Measurements from ENCODE around the gene COLQ. TPM values are rescaled to one million over a fixed set of nuclear protein-coding genes. Genes with fewer than 3 reads are reported as not detected.

The COLQ gene
- total RNA-seq, result 10 to 100 TPM in 1 of 4 donors, 1 to 10 TPM in 3; 2.6 to 21.3 (median 4.0) TPM

- Histone ChIP-seq H3K36me3 (no peaks in the 10 kb centered on the region), H3K27ac (no peak within 1 kb of the TSS), H3K9me3 (no peaks in the 10 kb centered on the region), H3K27me3 (no peaks in the 10 kb centered on the region), H3K4me1 (no peaks in the 10 kb centered on the region), H3K4me3 (no peak within 1 kb of the TSS)
- no peak for TF ChIP-seq POLR2A (IDR thresholded peaks at IDR 0.05)
- no peak for TF ChIP-seq CTCF (IDR thresholded peaks at IDR 0.05)
- intact Hi-C loops (cut with DNase I; ENCODE audit: low total_unique reads), result no loop called here
- no peak for DNase-seq
Observed at GRCh38 chr3:15521573-15521965, at the start of gene COLQ. COLQ (minus strand) TSS chr3:15521706; CDS start chr3:15521625, 81 bp downstream.

GRCh38 chr3:15563190-15563589, 41.7 kb upstream of the COLQ start:
- Histone ChIP-seq H3K4me1 (no peaks in the 10 kb centered on the region), H3K9me3 (no peaks in the 10 kb centered on the region), H3K27me3 (no peaks in the 10 kb centered on the region), H3K27ac (no peak overlapping the region), H3K36me3 (no peaks in the 10 kb centered on the region), H3K4me3 (no peak overlapping the region)
- no peak for DNase-seq
- intact Hi-C loops (cut with DNase I; ENCODE audit: low total_unique reads), result no loop called here
- TF ChIP-seq CTCF (IDR thresholded peaks at IDR 0.05), result no peak
- TF ChIP-seq POLR2A (IDR thresholded peaks at IDR 0.05), result no peak

GRCh38 chr3:15562560-15562959, 41.1 kb upstream of the COLQ start:
- no peaks in the 10 kb centered on the region for H3K9me3 ChIP-seq
- H3K27ac ChIP-seq, result no peak overlapping the region
- no peaks in the 10 kb centered on the region for H3K4me1 ChIP-seq
- no peaks in the 10 kb centered on the region for H3K36me3 ChIP-seq
- no peak for TF ChIP-seq CTCF (IDR thresholded peaks at IDR 0.05)
- no peak for TF ChIP-seq POLR2A (IDR thresholded peaks at IDR 0.05)
- intact Hi-C loops (cut with DNase I; ENCODE audit: low total_unique reads), result no loop called here
- no peak for DNase-seq
- H3K27me3 ChIP-seq, result no peaks in the 10 kb centered on the region
- no peak overlapping the region for H3K4me3 ChIP-seq

- H3K27ac ChIP-seq, result no peak overlapping the region
- DNase-seq, result no peak
- intact Hi-C loops (cut with DNase I; ENCODE audit: low total_unique reads), result no loop called here
Observed at GRCh38 chr3:15558581-15558980, 37.1 kb upstream of the COLQ start.

GRCh38 chr3:15557511-15557946, 36.0 kb upstream of the COLQ start:
- no peaks in the 10 kb centered on the region for H3K36me3 ChIP-seq
- no peaks in the 10 kb centered on the region for H3K4me1 ChIP-seq
- intact Hi-C loops (cut with DNase I; ENCODE audit: low total_unique reads), result no loop called here
- TF ChIP-seq POLR2A (IDR thresholded peaks at IDR 0.05), result no peak
- peak; percentile 45 to 49 (median 48) for TF ChIP-seq CTCF (IDR thresholded peaks at IDR 0.05)
- H3K9me3 ChIP-seq, result no peaks in the 10 kb centered on the region
- no peak overlapping the region for H3K27ac ChIP-seq
- DNase-seq, result peak; percentile 18 to 54
- no peaks in the 10 kb centered on the region for H3K27me3 ChIP-seq
- no peak overlapping the region for H3K4me3 ChIP-seq

More at GRCh38 chr3:15558581-15558980, 37.1 kb upstream of the COLQ start:
- Histone ChIP-seq H3K9me3 (no peaks in the 10 kb centered on the region), H3K4me1 (no peaks in the 10 kb centered on the region), H3K36me3 (no peaks in the 10 kb centered on the region), H3K4me3 (no peak overlapping the region), H3K27me3 (no peaks in the 10 kb centered on the region)
- TF ChIP-seq POLR2A (IDR thresholded peaks at IDR 0.05), result no peak
- TF ChIP-seq CTCF (IDR thresholded peaks at IDR 0.05), result no peak
